C4-2B (cell line): ENCODE measurements around the gene TARBP2.

Experiments used
- ZFX ChIP-seq: fragments of 450-650 bp; IDR thresholded peaks from 2 replicates; pipeline ENCODE4 v1.6.1; 2017
- TF ChIP-seq, protein P1 (sequence below): fragments of 450-650 bp; conservative IDR thresholded peaks from 2 replicates; pipeline ENCODE4 v1.5.1; 2017; ENCODE audit warnings: mild to moderate bottlenecking

- TF ChIP-seq, protein P1, sequence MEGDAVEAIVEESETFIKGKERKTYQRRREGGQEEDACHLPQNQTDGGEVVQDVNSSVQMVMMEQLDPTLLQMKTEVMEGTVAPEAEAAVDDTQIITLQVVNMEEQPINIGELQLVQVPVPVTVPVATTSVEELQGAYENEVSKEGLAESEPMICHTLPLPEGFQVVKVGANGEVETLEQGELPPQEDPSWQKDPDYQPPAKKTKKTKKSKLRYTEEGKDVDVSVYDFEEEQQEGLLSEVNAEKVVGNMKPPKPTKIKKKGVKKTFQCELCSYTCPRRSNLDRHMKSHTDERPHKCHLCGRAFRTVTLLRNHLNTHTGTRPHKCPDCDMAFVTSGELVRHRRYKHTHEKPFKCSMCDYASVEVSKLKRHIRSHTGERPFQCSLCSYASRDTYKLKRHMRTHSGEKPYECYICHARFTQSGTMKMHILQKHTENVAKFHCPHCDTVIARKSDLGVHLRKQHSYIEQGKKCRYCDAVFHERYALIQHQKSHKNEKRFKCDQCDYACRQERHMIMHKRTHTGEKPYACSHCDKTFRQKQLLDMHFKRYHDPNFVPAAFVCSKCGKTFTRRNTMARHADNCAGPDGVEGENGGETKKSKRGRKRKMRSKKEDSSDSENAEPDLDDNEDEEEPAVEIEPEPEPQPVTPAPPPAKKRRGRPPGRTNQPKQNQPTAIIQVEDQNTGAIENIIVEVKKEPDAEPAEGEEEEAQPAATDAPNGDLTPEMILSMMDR, result no peak
- no peak for TF ChIP-seq ZFX
Observed at GRCh38 chr12:53461059-53461458, 40.0 kb upstream of the TARBP2 start.
